Vagina (tissue), 2 donors: ENCODE results near the gene BCR.

Experiments used
- CTCF ChIP-seq, 3 experiments: fragments of 450-650 bp in 2 of 3; fragments of 200-600 bp in 1 of 3; sonication (generic) in 1 of 3; IDR thresholded peaks; one replicate each; pipeline ENCODE4 v1.5.1; 2017 to 2019; ENCODE audit warnings: antibody characterized with exemption in 3 of 3, mild to moderate bottlenecking in 2 of 3, moderate library complexity in 2 of 3
- POLR2A ChIP-seq, 2 donors: fragments of 450-650 bp; IDR thresholded peaks; one replicate each; pipeline ENCODE4 v1.6.1; 2017; ENCODE audit warnings: antibody characterized with exemption in 2 of 2, mild to moderate bottlenecking in 2 of 2, moderate library complexity in 2 of 2

GRCh38 chr22:23163665-23164064 lies 16.6 kb upstream of the BCR start:
- TF ChIP-seq CTCF (IDR thresholded peaks at IDR 0.05) (no peak), POLR2A (IDR thresholded peaks at IDR 0.05) (no peak)
